Hepatocyte (in vitro differentiated cells): ENCODE results near the gene EIF3D. TPM values are rescaled to one million over a fixed set of nuclear protein-coding genes. Genes with fewer than 3 reads are reported as not detected.

ENCODE experiments used
- DNase-seq: peaks from one replicate; pipeline ENCODE4 v3.0.0-alpha.2; 2016; ENCODE audit warnings: low spot score
- H2AFZ ChIP-seq: fragments of 200-600 bp; sonication (generic); 2 replicates; pipeline ENCODE4 v1.6.0; 2016; ENCODE audit warnings: antibody characterized with exemption, mild to moderate bottlenecking
- H3K27ac ChIP-seq: fragments of 200-600 bp; sonication (generic); 2 replicates; pipeline ENCODE4 v1.5.1; 2016; ENCODE audit warnings: mild to moderate bottlenecking
- H3K27me3 ChIP-seq: fragments of 200-600 bp; sonication (generic); 2 replicates; pipeline ENCODE4 v1.6.1; 2016
- H3K36me3 ChIP-seq: fragments of 200-600 bp; sonication (generic); replicated peaks from 2 replicates; pipeline ENCODE4 v1.5.1; 2016; ENCODE audit warnings: low read depth; ENCODE audit not compliant: insufficient read depth
- H3K4me1 ChIP-seq: fragments of 200-600 bp; sonication (generic); 2 replicates; pipeline ENCODE4 v1.5.1; 2016; ENCODE audit warnings: mild to moderate bottlenecking, moderate library complexity; ENCODE audit not compliant: insufficient read depth
- H3K4me2 ChIP-seq: fragments of 200-600 bp; sonication (generic); 2 replicates; pipeline ENCODE4 v1.6.0; 2016
- H3K4me3 ChIP-seq: fragments of 200-600 bp; sonication (generic); 2 replicates; pipeline ENCODE4 v1.5.1; 2016; ENCODE audit warnings: mild to moderate bottlenecking
- H3K79me2 ChIP-seq: fragments of 200-600 bp; sonication (generic); 2 replicates; pipeline ENCODE4 v1.6.0; 2017; ENCODE audit warnings: mild to moderate bottlenecking
- H3K9me2 ChIP-seq: fragments of 200-600 bp; sonication (generic); replicated peaks from 2 replicates; pipeline ENCODE4 v1.6.0; 2017; ENCODE audit warnings: mild to moderate bottlenecking; ENCODE audit not compliant: insufficient read depth
- H3K9me3 ChIP-seq: fragments of 200-600 bp; sonication (generic); 2 replicates; pipeline ENCODE4 v1.5.1; 2016; ENCODE audit warnings: low read depth, mild to moderate bottlenecking
- H4K20me1 ChIP-seq: fragments of 200-600 bp; sonication (generic); 2 replicates; pipeline ENCODE4 v1.6.0; 2016; ENCODE audit warnings: mild to moderate bottlenecking; ENCODE audit not compliant: insufficient read depth, poor library complexity, severe bottlenecking
- CTCF ChIP-seq: fragments of 200-600 bp; sonication (generic); IDR thresholded peaks from 2 replicates; pipeline ENCODE4 v1.5.1; 2016; ENCODE audit warnings: antibody characterized with exemption, mild to moderate bottlenecking; ENCODE audit not compliant: poor library complexity
- EZH2 ChIP-seq: fragments of 200-600 bp; sonication (generic); IDR thresholded peaks from 2 replicates; pipeline ENCODE4 v1.6.1; 2016; ENCODE audit warnings: antibody characterized with exemption, mild to moderate bottlenecking, borderline replicate concordance
- EZH2phosphoT487 ChIP-seq: fragments of 200-600 bp; sonication (generic); IDR thresholded peaks from one replicate; pipeline ENCODE4 v1.6.1; 2018; ENCODE audit warnings: antibody characterized with exemption, mild to moderate bottlenecking, low read depth, moderate library complexity; ENCODE audit not compliant: unreplicated experiment, severe bottlenecking
- WGBS: methylation state at CpG from one replicate; pipeline ENCODE4 v1.1.6; 2016; ENCODE audit warnings: low lambda C conversion rate; ENCODE audit errors: missing lambda C conversion rate; 5-methylcytosine and 5-hydroxymethylcytosine counted together
- polyA plus RNA-seq: library from polyadenylated mRNA; unstranded; fragments of >200 nt; fragmentation: Nextera tagmentation; extraction: Ambion mirVana; gene quantifications from 2 replicates; pipeline ENCODE4 v1.2.1, GENCODE V29; 2016
- total RNA-seq: library from RNA; depleted of rRNA; stranded (reverse); fragments of >200 nt; gene quantifications from 2 replicates; pipeline ENCODE4 v1.2.3, GENCODE V29; 2014

EIF3D gene
- total and polyA plus RNA-seq, 2 experiments from 2014 or later = 70.4 to 171 TPM

DNA sequence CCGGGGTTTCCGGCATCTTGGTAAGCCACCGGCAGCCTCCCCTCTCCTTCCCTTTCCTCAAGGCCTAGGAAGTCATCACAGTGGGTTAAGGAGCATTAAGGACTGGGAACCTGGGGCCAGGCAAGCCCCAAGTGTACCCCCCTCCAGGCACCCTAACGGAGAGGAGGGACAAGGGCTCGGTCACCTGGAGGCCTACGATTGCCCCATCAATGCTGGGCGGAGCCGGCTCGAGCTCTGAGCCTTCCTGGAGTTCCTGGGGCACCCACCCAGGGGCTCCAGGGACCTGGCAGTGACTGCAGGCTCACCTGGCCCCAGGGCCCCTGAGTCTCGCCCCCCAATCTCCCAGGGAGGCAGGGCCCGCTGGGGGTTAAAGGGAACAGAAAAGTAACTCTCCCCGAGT is 34.5 kb upstream of the EIF3D start:
- Histone ChIP-seq H3K4me3 (no peak overlapping the region), H3K36me3 (no peaks in the 10 kb centered on the region), H3K9me2 (no peaks in the 10 kb centered on the region), H3K9me3 (no peaks in the 10 kb centered on the region), H3K79me2 (no peaks in the 10 kb centered on the region), H3K4me2 (no peak overlapping the region), H3K27me3 (no peaks in the 10 kb centered on the region), H3K4me1 (no peaks in the 10 kb centered on the region), H4K20me1 (no peaks in the 10 kb centered on the region), H3K27ac (no peak overlapping the region), H2AFZ (no peak overlapping the region)
- no peak for TF ChIP-seq CTCF
- no peak for TF ChIP-seq EZH2phosphoT487
- TF ChIP-seq EZH2 = no peak
- DNase-seq = no peak
- 82% methylated on average over 12 of the region's 12 CpGs for WGBS

- Histone ChIP-seq H3K27me3 (no peaks in the 10 kb centered on the region), H3K79me2 (no peaks in the 10 kb centered on the region), H3K9me3 (no peaks in the 10 kb centered on the region), H2AFZ (no peak overlapping the region), H4K20me1 (no peaks in the 10 kb centered on the region), H3K4me1 (no peaks in the 10 kb centered on the region), H3K4me2 (no peak overlapping the region), H3K27ac (no peak overlapping the region), H3K4me3 (no peak overlapping the region), H3K9me2 (no peaks in the 10 kb centered on the region), H3K36me3 (no peaks in the 10 kb centered on the region)
- DNase-seq = no peak
- TF ChIP-seq EZH2 (no peak), CTCF (no peak), EZH2phosphoT487 (no peak)
- WGBS = 92% methylated on average over 3 of the region's 3 CpGs
Measured at GRCh38 chr22:36563001-36563400, 34.0 kb upstream of the EIF3D start.

GRCh38 chr22:36562261-36562835 is 33.4 kb upstream of the EIF3D start:
- Histone ChIP-seq H3K27me3 (no peaks in the 10 kb centered on the region), H3K4me1 (no peaks in the 10 kb centered on the region), H3K4me3 (no peak overlapping the region), H4K20me1 (no peaks in the 10 kb centered on the region), H3K9me3 (no peaks in the 10 kb centered on the region), H3K4me2 (no peak overlapping the region), H2AFZ (no peak overlapping the region), H3K27ac (no peak overlapping the region), H3K36me3 (no peaks in the 10 kb centered on the region), H3K9me2 (no peaks in the 10 kb centered on the region), H3K79me2 (no peaks in the 10 kb centered on the region)
- DNase-seq = no peak
- WGBS = 75% methylated on average over 11 of the region's 11 CpGs
- TF ChIP-seq CTCF (no peak), EZH2phosphoT487 (no peak), EZH2 (no peak)
